Hepatocyte (in vitro differentiated cells): ENCODE results near the gene COMMD4.

Source experiments
- EZH2 ChIP-seq: fragments of 200-600 bp; sonication (generic); IDR thresholded peaks from 2 replicates; pipeline ENCODE4 v1.6.1; 2016; ENCODE audit warnings: antibody characterized with exemption, mild to moderate bottlenecking, borderline replicate concordance
- TF ChIP-seq, protein P1 (sequence below): fragments of 200-600 bp; sonication (generic); IDR thresholded peaks from 2 replicates; pipeline ENCODE4 v1.5.1; 2016; ENCODE audit warnings: antibody characterized with exemption, mild to moderate bottlenecking; ENCODE audit not compliant: poor library complexity

DNA sequence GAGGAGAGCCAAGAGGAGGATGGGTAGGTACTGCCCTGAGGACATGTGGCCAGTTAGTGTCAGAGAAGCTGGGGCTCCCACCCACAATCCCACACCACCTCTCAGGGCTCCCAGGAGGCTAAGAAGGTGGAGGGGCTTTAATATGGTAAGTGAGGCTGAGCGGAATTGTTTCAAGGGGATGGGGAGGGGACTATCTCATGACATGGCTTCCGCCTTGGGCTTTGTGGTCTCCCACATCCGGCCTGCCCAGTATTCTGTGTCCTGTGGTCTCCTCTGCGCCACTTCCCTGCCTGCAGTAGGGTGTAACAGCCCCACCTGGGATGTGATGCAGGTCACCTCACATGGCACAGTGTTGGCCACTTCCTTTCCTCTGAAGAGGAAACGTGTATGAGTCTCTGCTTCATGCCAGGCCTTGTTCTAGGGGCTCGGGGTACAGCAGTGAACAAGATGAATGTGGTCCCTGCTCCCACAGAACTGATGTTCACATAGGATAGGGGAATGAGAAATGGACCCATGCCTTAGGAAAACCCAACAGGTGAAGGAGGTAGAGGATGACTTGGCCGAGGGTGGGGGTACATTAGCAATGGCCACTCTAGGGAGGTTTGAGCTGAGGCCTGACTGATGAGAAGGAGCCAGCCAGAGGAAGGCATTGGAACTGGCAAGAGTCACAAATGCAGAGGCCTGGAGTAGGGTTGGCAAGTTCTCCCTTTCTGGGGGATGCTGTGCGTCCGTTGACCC lies 14.2 kb downstream of the COMMD4 start:
- TF ChIP-seq, protein P1, sequence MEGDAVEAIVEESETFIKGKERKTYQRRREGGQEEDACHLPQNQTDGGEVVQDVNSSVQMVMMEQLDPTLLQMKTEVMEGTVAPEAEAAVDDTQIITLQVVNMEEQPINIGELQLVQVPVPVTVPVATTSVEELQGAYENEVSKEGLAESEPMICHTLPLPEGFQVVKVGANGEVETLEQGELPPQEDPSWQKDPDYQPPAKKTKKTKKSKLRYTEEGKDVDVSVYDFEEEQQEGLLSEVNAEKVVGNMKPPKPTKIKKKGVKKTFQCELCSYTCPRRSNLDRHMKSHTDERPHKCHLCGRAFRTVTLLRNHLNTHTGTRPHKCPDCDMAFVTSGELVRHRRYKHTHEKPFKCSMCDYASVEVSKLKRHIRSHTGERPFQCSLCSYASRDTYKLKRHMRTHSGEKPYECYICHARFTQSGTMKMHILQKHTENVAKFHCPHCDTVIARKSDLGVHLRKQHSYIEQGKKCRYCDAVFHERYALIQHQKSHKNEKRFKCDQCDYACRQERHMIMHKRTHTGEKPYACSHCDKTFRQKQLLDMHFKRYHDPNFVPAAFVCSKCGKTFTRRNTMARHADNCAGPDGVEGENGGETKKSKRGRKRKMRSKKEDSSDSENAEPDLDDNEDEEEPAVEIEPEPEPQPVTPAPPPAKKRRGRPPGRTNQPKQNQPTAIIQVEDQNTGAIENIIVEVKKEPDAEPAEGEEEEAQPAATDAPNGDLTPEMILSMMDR = no peak
- TF ChIP-seq EZH2 = no peak
